Hematopoietic multipotent progenitor cell (in vitro differentiated cells): ENCODE measurements around the gene ZNF737. TPM values are rescaled to one million over a fixed set of nuclear protein-coding genes. Genes with fewer than 3 reads are reported as not detected.
"Not testable (repeated sequence)": the region's sequence is repeated elsewhere in the genome, so short reads cannot be mapped to it uniquely, and the experiment has no call there.

Experiments used
- DNase-seq, 3 donors: peaks; one replicate each; pipeline ENCODE4 v3.0.0-alpha.2; 2011 to 2015; ENCODE audit warnings: low read depth in 2 of 3, low spot score in 2 of 3
- total RNA-seq: library from RNA; depleted of rRNA; stranded (reverse); fragments of >200 nt; gene quantifications from one replicate; pipeline ENCODE4 v1.2.3, GENCODE V29; 2012

ZNF737 gene
- total RNA-seq = 11.8 TPM

- peak; percentile 81 to 99 (median 94) for DNase-seq
Observed at GRCh38 chr19:20565321-20566018, at the start of gene ZNF737. Gene ZNF737 (minus strand): TSS chr19:20565781. CDS start chr19:20565640, 141 bp downstream.

- not testable (repeated sequence) for DNase-seq
Observed at GRCh38 chr19:20614971-20615370, 49.4 kb upstream of the ZNF737 start.

- no peak for DNase-seq
Observed at GRCh38 chr19:20612711-20613316, 47.2 kb upstream of the ZNF737 start.

GRCh38 chr19:20611866-20612265 lies 46.3 kb upstream of the ZNF737 start:
- DNase-seq = no peak

- DNase-seq = no peak
Observed at GRCh38 chr19:20607943-20608342, 42.4 kb upstream of the ZNF737 start.

- no peak for DNase-seq
Observed at GRCh38 chr19:20558571-20558970, 7.0 kb downstream of the ZNF737 start.

GRCh38 chr19:20558011-20558410 lies 7.6 kb downstream of the ZNF737 start:
- no peak for DNase-seq

- DNase-seq = not testable (repeated sequence)
Observed at GRCh38 chr19:20544667-20545333, 20.8 kb downstream of the ZNF737 start.

- not testable (repeated sequence) for DNase-seq
Observed at GRCh38 chr19:20530303-20530702, 35.3 kb downstream of the ZNF737 start.

- no peak for DNase-seq
Observed at GRCh38 chr19:20513189-20513904, 52.2 kb downstream of the ZNF737 start.

GRCh38 chr19:20503476-20503875 lies 62.1 kb downstream of the ZNF737 start:
- DNase-seq = no peak

Other genes starting within 250 kb of the ZNF737 start
- 3.8 TPM for gene ZNF626, start 95.8 kb upstream of the ZNF737 start, total RNA-seq
- 10.5 TPM for gene ZNF66, start 210.5 kb upstream of the ZNF737 start, total RNA-seq